HepG2 (cell line): ENCODE results near the gene BCL6.

ENCODE experiments used
- BHLHE40 ChIP-seq: IDR thresholded peaks from 2 replicates; pipeline ENCODE4 v1.6.1; 2011; ENCODE audit warnings: low read length, improper control_type of control experiment
- CEBPB ChIP-seq: IDR thresholded peaks from 2 replicates; pipeline ENCODE4 v1.6.1; 2011; ENCODE audit warnings: low read depth, low read length, improper control_type of control experiment, borderline replicate concordance
- MAF1 ChIP-seq: sonication (generic); formaldehyde crosslinking; IDR thresholded peaks from 2 replicates; pipeline ENCODE4 v1.5.0; 2020; ENCODE audit warnings: missing genetic modification reagents, borderline replicate concordance
- POLR2A ChIP-seq, 2 experiments: IDR thresholded peaks; 2 replicates each; pipeline ENCODE4 v1.6.1; 2011; ENCODE audit warnings: low read depth in 2 of 2, low read length in 2 of 2, mild to moderate bottlenecking in 1 of 2, moderate library complexity in 1 of 2; ENCODE audit not compliant: insufficient read depth in 1 of 2
- TCF7 ChIP-seq: sonication (generic); IDR thresholded peaks from 2 replicates; pipeline ENCODE4 v1.6.1; 2016; ENCODE audit warnings: antibody characterized with exemption, low read depth
- ZFP62 ChIP-seq: sonication (generic); formaldehyde crosslinking; IDR thresholded peaks from 2 replicates; pipeline ENCODE4 v1.4.0; 2020; ENCODE audit warnings: missing genetic modification reagents
- ZNF274 ChIP-seq: sonication (generic); formaldehyde crosslinking; IDR thresholded peaks from 2 replicates; pipeline ENCODE4 v1.5.1; 2020; ENCODE audit warnings: mild to moderate bottlenecking, missing genetic modification reagents
- ZNF446 ChIP-seq: sonication (generic); formaldehyde crosslinking; IDR thresholded peaks from 2 replicates; pipeline ENCODE4 v1.5.0; 2020; ENCODE audit warnings: mild to moderate bottlenecking, missing genetic modification reagents
- ZNF564 ChIP-seq: sonication (generic); formaldehyde crosslinking; IDR thresholded peaks from 2 replicates; pipeline ENCODE4 v1.8.1; 2023; ENCODE audit warnings: mild to moderate bottlenecking, missing genetic modification reagents
- ZNF616 ChIP-seq: sonication (generic); formaldehyde crosslinking; IDR thresholded peaks from 2 replicates; pipeline ENCODE4 v1.5.0; 2020; ENCODE audit warnings: low read depth, mild to moderate bottlenecking, missing genetic modification reagents

GRCh38 chr3:187708696-187709095 lies 36.6 kb downstream of the BCL6 start:
- TF ChIP-seq MAF1 (CRISPR knock-in tag) (no peak), ZFP62 (CRISPR knock-in tag) (no peak), CEBPB (no peak), BHLHE40 (no peak), ZNF564 (CRISPR knock-in tag) (no peak), ZNF446 (CRISPR knock-in tag) (no peak), POLR2A (IDR thresholded peaks at IDR 0.05; ENCODE audit: insufficient read depth in 1 of 2, low read depth in 2 of 2, low read length in 2 of 2) (no peak), ZNF616 (CRISPR knock-in tag) (no peak), TCF7 (no peak), ZNF274 (CRISPR knock-in tag) (no peak)
